Measurements from ENCODE around the gene RNU5D-1.

DNA sequence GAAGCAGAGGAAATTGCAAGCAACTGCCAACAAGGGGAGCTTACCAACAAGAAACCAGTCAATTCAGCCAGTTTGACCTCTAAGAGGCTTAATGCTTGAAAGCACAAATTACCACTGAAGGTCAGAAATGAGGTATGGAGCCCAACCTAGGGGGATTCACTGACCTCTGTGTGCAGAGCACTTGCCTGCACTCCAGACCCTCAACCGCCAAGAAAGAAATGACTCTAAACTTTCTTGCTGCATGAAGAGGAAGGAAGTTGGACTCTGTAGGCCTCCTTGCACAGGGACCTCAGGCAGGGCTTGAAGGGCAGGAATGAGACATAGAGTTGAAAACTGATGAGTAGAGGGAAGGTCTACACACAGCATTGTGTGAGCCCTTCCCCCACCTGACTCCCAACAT is 46.4 kb downstream of the RNU5D-1 start:
- TF ChIP-seq POLR2AphosphoS5 (IDR thresholded peaks at IDR 0.05): no peak
- no peak for TF ChIP-seq POLR2A (IDR thresholded peaks at IDR 0.05)
- TF ChIP-seq, protein P1, sequence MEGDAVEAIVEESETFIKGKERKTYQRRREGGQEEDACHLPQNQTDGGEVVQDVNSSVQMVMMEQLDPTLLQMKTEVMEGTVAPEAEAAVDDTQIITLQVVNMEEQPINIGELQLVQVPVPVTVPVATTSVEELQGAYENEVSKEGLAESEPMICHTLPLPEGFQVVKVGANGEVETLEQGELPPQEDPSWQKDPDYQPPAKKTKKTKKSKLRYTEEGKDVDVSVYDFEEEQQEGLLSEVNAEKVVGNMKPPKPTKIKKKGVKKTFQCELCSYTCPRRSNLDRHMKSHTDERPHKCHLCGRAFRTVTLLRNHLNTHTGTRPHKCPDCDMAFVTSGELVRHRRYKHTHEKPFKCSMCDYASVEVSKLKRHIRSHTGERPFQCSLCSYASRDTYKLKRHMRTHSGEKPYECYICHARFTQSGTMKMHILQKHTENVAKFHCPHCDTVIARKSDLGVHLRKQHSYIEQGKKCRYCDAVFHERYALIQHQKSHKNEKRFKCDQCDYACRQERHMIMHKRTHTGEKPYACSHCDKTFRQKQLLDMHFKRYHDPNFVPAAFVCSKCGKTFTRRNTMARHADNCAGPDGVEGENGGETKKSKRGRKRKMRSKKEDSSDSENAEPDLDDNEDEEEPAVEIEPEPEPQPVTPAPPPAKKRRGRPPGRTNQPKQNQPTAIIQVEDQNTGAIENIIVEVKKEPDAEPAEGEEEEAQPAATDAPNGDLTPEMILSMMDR (IDR thresholded peaks at IDR 0.05): no peak
- TF ChIP-seq EP300 (IDR thresholded peaks at IDR 0.05): no peak

All from stomach (tissue), 4 donors.